ENCODE results near the gene IZUMO1.
"Not testable (repeated sequence)": the region's sequence is repeated elsewhere in the genome, so short reads cannot be mapped to it uniquely, and the experiment has no call there.

The IZUMO1 gene

DNA sequence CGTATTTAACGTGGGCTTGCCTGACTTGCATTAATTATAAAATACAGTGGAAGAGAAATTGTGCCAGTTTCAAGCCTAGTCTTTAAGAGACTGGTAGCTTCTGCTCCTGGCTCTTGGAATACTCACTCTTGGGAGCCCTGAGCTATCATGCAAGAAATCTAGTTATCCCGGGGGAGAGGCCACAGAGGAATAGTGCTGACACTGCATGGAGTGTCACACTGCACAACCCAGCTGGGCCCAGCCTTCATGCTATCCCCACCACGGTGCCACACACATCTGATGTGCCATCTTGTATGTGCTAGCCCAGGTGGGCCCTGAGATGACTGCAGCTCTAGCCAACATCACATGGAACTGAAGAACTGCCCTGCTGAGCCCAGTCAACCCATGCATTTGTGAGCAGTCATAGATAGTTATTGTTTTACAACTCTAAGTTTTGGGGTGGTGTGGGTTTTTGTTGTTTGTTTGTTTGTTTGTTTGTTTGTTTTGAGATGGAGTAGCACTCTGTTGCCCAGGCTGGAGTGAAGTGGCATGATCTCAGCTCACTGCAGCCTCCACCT lies 35.5 kb downstream of the IZUMO1 start:
- DNase-seq, result no peak

- DNase-seq, result no peak
These were observed 38.2 kb downstream of the IZUMO1 start for GRCh38 chr19:48708471-48708870.

DNA sequence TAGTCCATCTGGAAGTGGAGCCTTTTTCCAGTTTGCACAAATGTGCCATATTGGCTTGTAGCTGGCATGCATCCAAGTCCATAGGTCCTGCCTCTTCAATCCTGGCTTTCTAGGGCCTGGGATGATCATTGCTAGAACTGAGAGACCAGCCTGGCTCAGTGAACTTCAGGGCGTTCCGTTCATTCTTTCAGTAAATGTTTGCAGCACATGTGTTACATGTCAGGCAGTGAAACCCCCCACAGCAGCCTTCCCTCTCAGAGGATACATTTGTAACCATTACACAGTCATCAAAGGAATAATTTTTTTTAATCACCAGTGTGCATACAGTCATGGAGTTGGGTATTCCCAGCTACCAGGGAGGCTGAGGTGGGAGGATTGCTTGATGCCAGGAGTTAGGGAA lies 41.3 kb downstream of the IZUMO1 start:
- DNase-seq, result no peak

GRCh38 chr19:48703316-48703715 lies 43.4 kb downstream of the IZUMO1 start:
- no peak for DNase-seq

GRCh38 chr19:48702701-48703100 lies 44.0 kb downstream of the IZUMO1 start:
- no peak for DNase-seq

DNA sequence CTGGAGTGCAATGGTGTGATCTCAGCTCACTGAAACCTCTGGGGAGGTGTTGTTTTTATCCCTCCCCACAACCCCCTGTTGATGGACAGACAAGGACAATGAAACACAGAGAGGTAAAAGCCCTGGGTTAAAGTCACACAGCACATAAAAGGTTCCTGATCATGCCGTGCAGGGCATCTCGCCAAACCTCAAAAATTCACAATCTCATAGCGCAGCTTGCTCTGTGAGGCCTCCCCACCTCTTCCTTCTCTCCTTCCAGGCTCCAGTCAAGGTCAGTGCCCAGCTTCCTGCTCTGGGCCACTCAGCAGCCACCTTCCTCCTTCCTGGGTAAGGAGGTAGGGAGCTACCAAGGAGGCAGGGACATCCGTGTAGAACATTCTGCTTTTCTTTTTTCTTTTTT lies 48.7 kb downstream of the IZUMO1 start:
- DNase-seq, result no peak

DNA sequence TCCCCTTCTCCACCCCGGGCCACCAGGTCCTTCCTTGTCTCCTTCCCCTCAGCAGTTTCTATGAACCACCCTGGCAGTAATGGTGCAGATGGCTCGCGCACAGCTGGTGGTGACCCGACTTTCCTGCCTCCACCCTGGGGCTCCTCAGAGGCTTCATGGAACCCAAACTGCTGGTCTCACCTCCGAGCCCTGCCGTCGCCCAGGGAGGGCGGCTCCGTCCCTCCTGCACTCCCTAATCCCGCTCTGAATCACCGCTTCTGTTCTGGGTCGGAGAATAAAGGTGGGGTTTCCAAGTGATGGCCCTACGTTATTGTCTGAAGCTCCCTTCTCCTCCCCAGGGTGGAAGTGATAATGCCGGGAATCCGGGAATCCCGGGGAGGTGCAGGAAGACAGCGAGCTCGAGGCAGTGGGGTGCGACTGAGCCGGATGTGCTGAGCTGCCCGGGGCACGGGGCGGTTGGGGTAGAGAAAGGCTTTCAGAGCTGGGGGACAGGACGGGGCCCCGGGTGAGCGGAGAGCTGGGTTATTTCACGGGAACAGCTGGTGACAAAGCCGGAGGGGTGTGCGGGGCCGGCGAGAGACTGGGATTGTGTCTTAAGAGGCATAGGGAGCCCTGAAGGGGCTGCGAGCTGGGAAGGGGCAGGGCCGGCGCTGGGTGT lies 50.2 kb downstream of the IZUMO1 start:
- DNase-seq, result no peak

- DNase-seq, result no peak
These were observed 50.9 kb downstream of the IZUMO1 start, which contains the start of gene FUT2 for GRCh38 chr19:48695743-48696352. TSS of gene FUT2 (plus strand) at chr19:48695971. CDS start at chr19:48702957, 6,986 bp downstream.

GRCh38 chr19:48693629-48694028 lies 53.1 kb downstream of the IZUMO1 start:
- DNase-seq, result not testable (repeated sequence)

Data from T-helper 1 cell (primary cell).